IMR-90 (cell line): Measurements from ENCODE around the gene MLXIPL. TPM values are rescaled to one million over a fixed set of nuclear protein-coding genes. Genes with fewer than 3 reads are reported as not detected.

Source experiments
- ATAC-seq: fragments of 200-7000 bp; cut with Tn5 transposase; 2 replicates; pipeline ENCODE4 v1.9.1; 2020; ENCODE audit warnings: low read depth, mild to moderate bottlenecking, moderate library complexity
- BruUV-seq: library from RNA; stranded (reverse); fragments of 400-500 nt; replicated peaks from 2 replicates; lab custom pipeline; 2021; lab: Mats Ljungman, UMichigan
- CTCF ChIA-PET: fragments of 300-600 bp; formaldehyde crosslinking; extraction: SDS; loops from one replicate; lab custom pipeline; 2021; ENCODE audit warnings: antibody characterized with exemption; lab: Yijun Ruan, JAX
- POLR2A ChIA-PET: fragments of 300-600 bp; sonication (Branson Sonifier 250); formaldehyde crosslinking; loops from one replicate; lab custom pipeline; 2022; ENCODE audit warnings: antibody characterized with exemption; ENCODE audit not compliant: unreplicated experiment; lab: Charles Lee
- DNase-seq: peaks from one replicate; pipeline ENCODE4 v3.0.0; 2013
- H2AFZ ChIP-seq: replicated peaks from 2 replicates; pipeline ENCODE3; 2013; ENCODE audit warnings: low read length, mild to moderate bottlenecking; ENCODE audit not compliant: poor library complexity
- H2AK5ac ChIP-seq: 2 replicates; pipeline ENCODE4 v1.6.1; 2013; ENCODE audit warnings: low read depth, low read length, inconsistent platforms
- H2AK9ac ChIP-seq: replicated peaks from 2 replicates; pipeline ENCODE3; 2013; ENCODE audit warnings: mild to moderate bottlenecking, low read depth, low read length, moderate library complexity; ENCODE audit not compliant: poor library complexity
- H2BK120ac ChIP-seq: 2 replicates; pipeline ENCODE4 v1.6.1; 2013; ENCODE audit warnings: low read depth, low read length, inconsistent platforms
- H2BK15ac ChIP-seq: 3 replicates; pipeline ENCODE4 v1.6.1; 2013; ENCODE audit warnings: low read depth, low read length, inconsistent platforms
- H2BK20ac ChIP-seq: 2 replicates; pipeline ENCODE4 v1.6.1; 2013; ENCODE audit warnings: low read depth, mild to moderate bottlenecking, inconsistent platforms, low read length, moderate library complexity
- H2BK5ac ChIP-seq: 2 replicates; pipeline ENCODE4 v1.6.1; 2013; ENCODE audit warnings: mild to moderate bottlenecking, low read depth, low read length, inconsistent platforms; ENCODE audit not compliant: poor library complexity, severe bottlenecking
- H3K14ac ChIP-seq: replicated peaks from 2 replicates; pipeline ENCODE4 v1.6.1; 2013; ENCODE audit warnings: low read depth, low read length, inconsistent platforms
- H3K18ac ChIP-seq: 2 replicates; pipeline ENCODE4 v1.6.1; 2013; ENCODE audit warnings: low read depth, low read length, control low read depth
- H3K23ac ChIP-seq: 2 replicates; pipeline ENCODE4 v1.6.1; 2013; ENCODE audit warnings: low read depth, low read length, inconsistent platforms
- H3K27ac ChIP-seq: 2 replicates; pipeline ENCODE4 v1.5.1; 2013; ENCODE audit warnings: mild to moderate bottlenecking, control low read depth, low read length; ENCODE audit not compliant: insufficient read depth
- H3K27me3 ChIP-seq: 2 replicates; pipeline ENCODE4 v1.6.1; 2013; ENCODE audit warnings: low read length; ENCODE audit not compliant: control insufficient read depth, insufficient read depth
- H3K36me3 ChIP-seq: 2 replicates; pipeline ENCODE4 v1.6.1; 2013; ENCODE audit warnings: low read length, mixed read lengths; ENCODE audit not compliant: control insufficient read depth, insufficient read depth
- H3K4ac ChIP-seq: 2 replicates; pipeline ENCODE4 v1.6.1; 2013; ENCODE audit warnings: low read depth, low read length, inconsistent platforms
- H3K4me1 ChIP-seq: 2 replicates; pipeline ENCODE4 v1.6.1; 2013; ENCODE audit warnings: low read length, mixed read lengths; ENCODE audit not compliant: control insufficient read depth, insufficient read depth
- H3K4me2 ChIP-seq: 2 replicates; pipeline ENCODE4 v1.6.1; 2013; ENCODE audit warnings: low read depth, mild to moderate bottlenecking, control low read depth, low read length, moderate library complexity
- H3K4me3 ChIP-seq: 2 replicates; pipeline ENCODE4 v1.5.1; 2013; ENCODE audit warnings: low read depth, mild to moderate bottlenecking, control low read depth, low read length, moderate library complexity; ENCODE audit not compliant: insufficient read depth
- H3K56ac ChIP-seq: 2 replicates; pipeline ENCODE4 v1.6.1; 2013; ENCODE audit warnings: low read length, inconsistent platforms; ENCODE audit not compliant: insufficient read depth; ENCODE audit errors: extremely low read depth
- H3K79me1 ChIP-seq, 2 experiments: 2 replicates each; pipeline ENCODE4 v1.6.1; 2013; ENCODE audit warnings: low read length in 2 of 2, inconsistent platforms in 1 of 2, low read depth in 1 of 2
- H3K9ac ChIP-seq: 2 replicates; pipeline ENCODE4 v1.6.1; 2013; ENCODE audit warnings: low read depth, low read length, control low read depth
- H3K9me1 ChIP-seq: 2 replicates; pipeline ENCODE4 v1.6.1; 2013; ENCODE audit warnings: low read length, inconsistent platforms; ENCODE audit not compliant: insufficient read depth
- H3K9me3 ChIP-seq: 2 replicates; pipeline ENCODE4 v1.6.1; 2013; ENCODE audit warnings: low read length; ENCODE audit not compliant: control insufficient read depth, insufficient read depth
- H4K20me1 ChIP-seq: 2 replicates; pipeline ENCODE4 v1.6.1; 2013; ENCODE audit warnings: low read length, inconsistent platforms; ENCODE audit not compliant: insufficient read depth
- H4K5ac ChIP-seq: 2 replicates; pipeline ENCODE4 v1.6.1; 2013; ENCODE audit warnings: mild to moderate bottlenecking, low read depth, low read length, control low read depth
- H4K8ac ChIP-seq, 2 experiments: 2 replicates each; pipeline ENCODE4 v1.6.1; 2013; ENCODE audit warnings: low read depth in 2 of 2, low read length in 2 of 2, control low read depth in 1 of 2, inconsistent platforms in 1 of 2
- H4K91ac ChIP-seq: 2 replicates; pipeline ENCODE4 v1.6.1; 2013; ENCODE audit warnings: low read depth, low read length, inconsistent platforms; ENCODE audit not compliant: insufficient read depth
- BHLHE40 ChIP-seq: fragments of 150-350 bp; IDR thresholded peaks from 2 replicates; pipeline ENCODE4 v1.6.1; 2016; ENCODE audit warnings: mild to moderate bottlenecking, low read depth, low read length
- MAFK ChIP-seq: IDR thresholded peaks from 2 replicates; pipeline ENCODE4 v1.6.1; 2012; ENCODE audit warnings: low read depth, low read length, improper control_type of control experiment
- MXI1 ChIP-seq: IDR thresholded peaks from 2 replicates; pipeline ENCODE4 v1.6.1; 2012; ENCODE audit warnings: low read depth, mild to moderate bottlenecking, low read length, moderate library complexity, borderline replicate concordance
- NFE2L2 ChIP-seq: fragments of 150-350 bp; IDR thresholded peaks from 2 replicates; pipeline ENCODE4 v1.6.1; 2016; ENCODE audit warnings: low read depth, mild to moderate bottlenecking, low read length
- SMC3 ChIP-seq: fragments of 150-350 bp; IDR thresholded peaks from 2 replicates; pipeline ENCODE4 v1.6.1; 2016; ENCODE audit warnings: low read depth, mild to moderate bottlenecking, antibody characterized with exemption, low read length, moderate library complexity
- WGBS, 2 experiments: methylation state at CpG; one replicate each; pipeline versions ENCODE4 v1.1.5 to v1.1.7; 2013; ENCODE audit warnings: missing lambda C conversion rate in 2 of 2; ENCODE audit not compliant: insufficient read length in 1 of 2; ENCODE audit errors: extremely low coverage in 2 of 2; 5-methylcytosine and 5-hydroxymethylcytosine counted together
- dilution Hi-C: fragments of 300-500 bp; cut with HindIII; formaldehyde crosslinking; loops from one replicate; pipeline ENCODE4 v1.14.3; 2018; ENCODE audit warnings: low sequenced_read_pairs; ENCODE audit not compliant: unreplicated experiment
- in situ Hi-C: fragments of 300-500 bp; cut with MboI; formaldehyde crosslinking; loops from 3 replicates; pipeline ENCODE4 v1.14.3; 2019; ENCODE audit warnings: low sequenced_read_pairs, inconsistent platforms, mixed read lengths
- intact Hi-C: fragments of 100-400 bp; cut with micrococcal nuclease; formaldehyde crosslinking; loops from 2 replicates; pipeline ENCODE4 v1.10.0; 2022
- polyA plus RNA-seq, 3 experiments: library from polyadenylated mRNA; depleted of rRNA; stranded (reverse); fragments of >200 nt; gene quantifications; 2 replicates each; pipeline ENCODE4 v1.2.3, GENCODE V29; 2012; ENCODE audit warnings: low replicate concordance in 1 of 3
- total RNA-seq: library from RNA; depleted of rRNA; stranded (reverse); fragments of >200 nt; gene quantifications from 2 replicates; pipeline ENCODE4 v1.2.3, GENCODE V29; 2012
- TF ChIP-seq, protein P1 (sequence below): fragments of 150-350 bp; IDR thresholded peaks from 2 replicates; pipeline ENCODE4 v1.6.1; 2017; ENCODE audit warnings: mild to moderate bottlenecking, antibody characterized with exemption, low read length, low read depth
- TF ChIP-seq, protein P2 (sequence below): fragments of 150-350 bp; IDR thresholded peaks from 2 replicates; pipeline ENCODE4 v1.6.1; 2016; ENCODE audit warnings: low read depth, mild to moderate bottlenecking, low read length, moderate library complexity, borderline replicate concordance

Gene MLXIPL
- total and polyA plus RNA-seq, 2 of the 4 experiments (the other 2 are of a cell fraction): not detected

DNA sequence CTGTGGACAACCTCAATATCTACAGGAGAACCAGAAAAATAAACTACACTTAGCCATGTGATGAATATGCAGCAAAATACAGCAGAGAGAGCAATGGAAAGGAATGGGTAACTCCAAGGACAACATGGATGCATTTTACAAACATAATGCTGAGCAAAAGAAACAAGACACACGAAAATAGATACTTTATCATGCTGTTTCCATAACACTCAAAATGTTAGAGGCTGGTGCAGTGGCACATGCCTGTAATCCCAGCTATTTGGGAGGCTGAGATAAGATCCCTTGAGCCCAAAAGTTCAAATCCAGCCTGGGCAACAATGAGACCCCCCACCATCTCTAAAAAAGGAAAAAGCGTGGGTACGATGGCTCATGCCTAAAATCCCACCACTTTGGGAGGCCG is 75.1 kb downstream of the MLXIPL start:
- intact Hi-C loops (no loop called here), in situ Hi-C loops (no loop called here), dilution Hi-C loops (no loop called here)
- Histone ChIP-seq H3K18ac (no peak overlapping the region), H2BK120ac (no peak overlapping the region), H2AK5ac (no peak overlapping the region), H4K91ac (no peak overlapping the region), H2AFZ (no peak overlapping the region), H3K56ac (no peak overlapping the region), H2BK20ac (no peak overlapping the region), H2BK5ac (no peak overlapping the region), H4K20me1 (peaks cover 29% of the 10 kb centered on the region), H3K79me1 (peaks cover 38 to 78% of the 10 kb centered on the region in 2 experiments), H3K23ac (no peak overlapping the region), H3K4me1 (no peaks in the 10 kb centered on the region), H3K4me2 (no peak overlapping the region), H3K4me3 (no peak overlapping the region), H3K14ac (no peak overlapping the region), H3K9ac (no peak overlapping the region), H4K5ac (no peak overlapping the region), H3K27me3 (no peaks in the 10 kb centered on the region), H3K36me3 (peaks cover 24% of the 10 kb centered on the region), H4K8ac (no peak overlapping the region), H2AK9ac (no peak overlapping the region), H3K9me3 (no peaks in the 10 kb centered on the region), H3K27ac (no peak overlapping the region), H3K4ac (no peak overlapping the region), H2BK15ac (no peak overlapping the region), H3K9me1 (0 out of 2 replicates have a peak, but pooled peaks cover 9% of the 10 kb centered on the region)
- ChIA-PET CTCF (interaction anchor here (1.0 kb wide), 1 partner anchor 9 kb away, joined by 5 read pairs; no protein-coding TSS in a partner anchor), POLR2A (no interaction called here)
- no TSS peak for BruUV-seq
- ATAC-seq: no peak
- no peak for DNase-seq
- TF ChIP-seq, protein P1, sequence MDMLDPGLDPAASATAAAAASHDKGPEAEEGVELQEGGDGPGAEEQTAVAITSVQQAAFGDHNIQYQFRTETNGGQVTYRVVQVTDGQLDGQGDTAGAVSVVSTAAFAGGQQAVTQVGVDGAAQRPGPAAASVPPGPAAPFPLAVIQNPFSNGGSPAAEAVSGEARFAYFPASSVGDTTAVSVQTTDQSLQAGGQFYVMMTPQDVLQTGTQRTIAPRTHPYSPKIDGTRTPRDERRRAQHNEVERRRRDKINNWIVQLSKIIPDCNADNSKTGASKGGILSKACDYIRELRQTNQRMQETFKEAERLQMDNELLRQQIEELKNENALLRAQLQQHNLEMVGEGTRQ: no peak
- TF ChIP-seq BHLHE40: no peak
- TF ChIP-seq, protein P2, sequence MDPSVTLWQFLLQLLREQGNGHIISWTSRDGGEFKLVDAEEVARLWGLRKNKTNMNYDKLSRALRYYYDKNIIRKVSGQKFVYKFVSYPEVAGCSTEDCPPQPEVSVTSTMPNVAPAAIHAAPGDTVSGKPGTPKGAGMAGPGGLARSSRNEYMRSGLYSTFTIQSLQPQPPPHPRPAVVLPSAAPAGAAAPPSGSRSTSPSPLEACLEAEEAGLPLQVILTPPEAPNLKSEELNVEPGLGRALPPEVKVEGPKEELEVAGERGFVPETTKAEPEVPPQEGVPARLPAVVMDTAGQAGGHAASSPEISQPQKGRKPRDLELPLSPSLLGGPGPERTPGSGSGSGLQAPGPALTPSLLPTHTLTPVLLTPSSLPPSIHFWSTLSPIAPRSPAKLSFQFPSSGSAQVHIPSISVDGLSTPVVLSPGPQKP: no peak
- no peak for TF ChIP-seq MAFK
- TF ChIP-seq SMC3: no peak
- no peak for TF ChIP-seq NFE2L2
- TF ChIP-seq MXI1: no peak
- WGBS, 2 experiments: no CpG with 5 or more reads among the region's 4 CpGs
